NCI-H526 (cell line): ENCODE results near the gene SART1.

Experiments used
- DNase-seq, 2 experiments: peaks; one replicate each; lab custom pipeline; 2025; lab: John Stamatoyannopoulos, UW

SART1 gene, protein sequence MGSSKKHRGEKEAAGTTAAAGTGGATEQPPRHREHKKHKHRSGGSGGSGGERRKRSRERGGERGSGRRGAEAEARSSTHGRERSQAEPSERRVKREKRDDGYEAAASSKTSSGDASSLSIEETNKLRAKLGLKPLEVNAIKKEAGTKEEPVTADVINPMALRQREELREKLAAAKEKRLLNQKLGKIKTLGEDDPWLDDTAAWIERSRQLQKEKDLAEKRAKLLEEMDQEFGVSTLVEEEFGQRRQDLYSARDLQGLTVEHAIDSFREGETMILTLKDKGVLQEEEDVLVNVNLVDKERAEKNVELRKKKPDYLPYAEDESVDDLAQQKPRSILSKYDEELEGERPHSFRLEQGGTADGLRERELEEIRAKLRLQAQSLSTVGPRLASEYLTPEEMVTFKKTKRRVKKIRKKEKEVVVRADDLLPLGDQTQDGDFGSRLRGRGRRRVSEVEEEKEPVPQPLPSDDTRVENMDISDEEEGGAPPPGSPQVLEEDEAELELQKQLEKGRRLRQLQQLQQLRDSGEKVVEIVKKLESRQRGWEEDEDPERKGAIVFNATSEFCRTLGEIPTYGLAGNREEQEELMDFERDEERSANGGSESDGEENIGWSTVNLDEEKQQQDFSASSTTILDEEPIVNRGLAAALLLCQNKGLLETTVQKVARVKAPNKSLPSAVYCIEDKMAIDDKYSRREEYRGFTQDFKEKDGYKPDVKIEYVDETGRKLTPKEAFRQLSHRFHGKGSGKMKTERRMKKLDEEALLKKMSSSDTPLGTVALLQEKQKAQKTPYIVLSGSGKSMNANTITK

DNA sequence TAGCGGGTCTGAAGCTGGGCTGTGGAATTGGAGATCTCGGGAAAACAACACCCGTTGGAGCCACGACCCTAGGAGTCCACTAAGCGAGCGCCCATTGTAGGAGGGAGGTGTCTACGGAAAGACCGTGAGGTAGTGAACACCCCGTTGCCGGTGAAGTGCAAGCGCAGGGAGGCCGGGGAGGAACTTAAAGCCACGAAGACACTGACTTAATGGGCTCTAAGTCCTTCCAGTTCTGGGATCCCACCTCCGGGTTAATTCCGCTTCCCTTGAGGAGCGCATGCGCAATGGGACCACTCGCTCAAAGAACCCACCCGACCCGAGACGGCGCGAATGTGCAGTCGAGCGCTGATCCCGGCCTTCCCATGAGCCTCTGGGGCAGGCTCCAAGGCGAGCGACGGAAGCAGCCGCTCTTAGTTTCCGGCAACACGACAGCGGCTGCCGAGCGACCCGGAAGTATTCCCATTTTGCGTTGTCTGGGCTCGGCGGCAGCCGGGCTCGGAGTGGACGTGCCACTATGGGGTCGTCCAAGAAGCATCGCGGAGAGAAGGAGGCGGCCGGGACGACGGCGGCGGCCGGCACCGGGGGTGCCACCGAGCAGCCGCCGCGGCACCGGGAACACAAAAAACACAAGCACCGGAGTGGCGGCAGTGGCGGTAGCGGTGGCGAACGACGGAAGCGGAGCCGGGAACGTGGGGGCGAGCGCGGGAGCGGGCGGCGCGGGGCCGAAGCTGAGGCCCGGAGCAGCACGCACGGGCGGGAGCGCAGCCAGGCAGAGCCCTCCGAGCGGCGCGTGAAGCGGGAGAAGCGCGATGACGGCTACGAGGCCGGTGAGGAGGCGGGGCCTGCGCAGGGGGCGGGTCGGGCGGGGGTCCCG is at the start of gene SART1:
Gene SART1 (plus strand): TSS at position 468 of the 874 bp plus-strand sequence. CDS start 47 bp downstream, at position 515.
- peak; percentile 97 to 99 for DNase-seq

DNA sequence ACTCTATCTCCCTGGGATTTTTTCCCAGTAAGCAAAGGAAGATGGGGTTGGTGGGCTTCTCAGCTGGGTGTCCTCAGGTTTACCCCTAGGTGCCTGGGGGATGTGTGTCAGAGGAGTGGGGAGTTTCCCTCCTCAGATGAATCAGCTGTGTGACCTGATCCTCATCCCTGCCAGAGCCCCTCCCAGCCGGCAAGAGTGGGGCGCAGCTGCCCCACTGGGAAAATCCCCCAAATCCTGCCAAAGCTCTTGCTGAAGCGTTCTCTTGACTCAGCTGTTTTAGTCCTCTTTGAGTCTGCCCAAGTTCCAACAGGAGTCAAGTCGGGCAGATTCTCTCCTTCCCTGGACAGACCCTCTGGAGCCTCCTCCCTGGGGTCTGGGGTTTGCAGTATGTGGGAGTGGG is 48.7 kb upstream of the SART1 start:
- DNase-seq = no peak

DNA sequence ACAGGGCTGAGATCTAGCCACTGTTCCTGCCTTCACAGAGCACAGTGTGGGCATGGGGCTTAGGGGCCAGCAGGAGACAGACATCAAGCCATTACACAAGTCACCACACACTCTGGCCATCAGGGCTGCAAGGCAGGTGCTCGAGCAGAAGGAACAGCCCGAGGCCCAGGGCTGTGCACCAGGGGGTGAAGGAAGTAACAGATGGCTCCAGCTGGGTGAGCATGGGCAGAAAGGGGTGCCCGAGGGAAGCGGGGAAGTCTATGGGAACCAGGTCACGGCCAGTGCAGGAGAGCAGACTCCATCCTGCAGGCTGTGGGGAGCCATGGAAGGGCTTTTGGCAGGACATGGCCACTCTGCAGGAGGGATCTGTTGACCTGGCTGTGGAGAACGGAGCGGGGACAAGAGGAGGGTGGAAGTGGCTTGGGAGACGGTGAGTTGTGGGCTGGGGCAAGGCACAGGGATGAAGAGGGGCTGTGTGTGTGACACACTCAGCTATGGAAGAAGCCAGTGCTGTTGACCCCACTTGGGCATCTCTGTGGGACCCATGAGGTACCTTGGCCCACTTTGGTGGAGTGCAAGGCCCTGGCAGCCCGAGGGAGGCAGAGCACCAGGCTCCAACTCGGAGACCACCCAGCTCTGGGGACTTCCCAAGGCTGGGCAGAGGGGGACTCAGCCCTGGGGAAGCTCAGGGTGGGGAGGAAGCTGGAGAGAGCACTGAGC is 46.3 kb upstream of the SART1 start:
- no peak for DNase-seq

DNA sequence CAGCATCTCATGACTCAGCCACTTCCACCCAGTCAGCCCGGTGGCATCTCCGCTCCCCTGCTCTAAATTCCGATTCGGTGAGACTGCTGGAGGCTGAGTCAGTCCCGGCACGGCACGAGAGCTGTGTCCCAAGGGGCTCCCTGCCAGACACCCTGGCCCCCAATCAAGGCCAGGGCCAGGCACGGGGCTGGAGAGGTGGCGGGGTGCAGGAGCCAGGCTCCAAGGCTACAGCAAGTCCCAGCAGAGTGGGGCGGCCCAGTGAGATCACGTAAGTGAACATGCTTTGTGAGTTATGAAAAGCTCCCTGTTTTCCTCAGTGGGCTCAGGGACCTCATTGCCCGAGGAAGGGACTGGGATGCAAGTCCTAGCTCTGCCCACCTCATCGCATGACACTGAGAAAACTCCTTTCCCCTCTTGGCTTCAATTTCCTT is 45.7 kb upstream of the SART1 start:
- no peak for DNase-seq

DNA sequence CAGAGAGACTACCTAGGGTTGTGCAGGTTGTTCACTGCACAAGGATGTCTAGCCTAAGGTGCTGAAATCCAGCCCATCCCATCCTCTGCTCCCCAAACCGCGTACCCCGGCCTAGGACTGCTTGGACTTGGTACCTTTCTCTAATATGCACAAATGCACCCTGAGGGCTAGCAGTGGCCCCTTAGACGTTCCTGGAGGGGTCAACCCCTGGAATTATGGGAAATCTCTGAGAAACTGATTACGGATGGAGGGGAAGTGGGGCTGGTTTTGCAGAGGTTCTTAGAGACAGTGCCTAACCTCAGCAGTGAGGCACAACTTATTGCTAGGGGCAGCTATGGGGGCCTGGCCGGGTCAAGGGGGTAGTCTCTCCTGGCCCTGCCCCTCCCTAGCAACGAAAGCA is 45.1 kb upstream of the SART1 start:
- DNase-seq = no peak

DNA sequence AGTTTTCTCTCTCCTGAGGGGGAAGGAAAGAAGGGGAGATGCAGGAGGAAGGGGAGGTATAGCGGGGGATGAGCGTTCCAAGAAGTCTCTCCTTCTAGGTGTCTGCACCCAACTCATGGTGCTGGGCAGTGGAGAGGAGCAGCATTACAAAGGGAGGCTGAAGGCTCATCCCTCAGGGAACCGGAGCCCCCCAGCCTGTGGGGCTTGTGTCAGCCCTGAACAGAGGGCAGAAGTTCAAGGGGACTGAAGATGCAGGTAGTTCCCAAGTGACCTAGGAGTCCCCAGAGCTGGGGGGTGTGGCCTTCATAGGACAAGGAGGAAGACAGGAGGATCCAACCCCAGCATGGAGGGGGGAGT is 44.5 kb upstream of the SART1 start:
- no peak for DNase-seq

DNA sequence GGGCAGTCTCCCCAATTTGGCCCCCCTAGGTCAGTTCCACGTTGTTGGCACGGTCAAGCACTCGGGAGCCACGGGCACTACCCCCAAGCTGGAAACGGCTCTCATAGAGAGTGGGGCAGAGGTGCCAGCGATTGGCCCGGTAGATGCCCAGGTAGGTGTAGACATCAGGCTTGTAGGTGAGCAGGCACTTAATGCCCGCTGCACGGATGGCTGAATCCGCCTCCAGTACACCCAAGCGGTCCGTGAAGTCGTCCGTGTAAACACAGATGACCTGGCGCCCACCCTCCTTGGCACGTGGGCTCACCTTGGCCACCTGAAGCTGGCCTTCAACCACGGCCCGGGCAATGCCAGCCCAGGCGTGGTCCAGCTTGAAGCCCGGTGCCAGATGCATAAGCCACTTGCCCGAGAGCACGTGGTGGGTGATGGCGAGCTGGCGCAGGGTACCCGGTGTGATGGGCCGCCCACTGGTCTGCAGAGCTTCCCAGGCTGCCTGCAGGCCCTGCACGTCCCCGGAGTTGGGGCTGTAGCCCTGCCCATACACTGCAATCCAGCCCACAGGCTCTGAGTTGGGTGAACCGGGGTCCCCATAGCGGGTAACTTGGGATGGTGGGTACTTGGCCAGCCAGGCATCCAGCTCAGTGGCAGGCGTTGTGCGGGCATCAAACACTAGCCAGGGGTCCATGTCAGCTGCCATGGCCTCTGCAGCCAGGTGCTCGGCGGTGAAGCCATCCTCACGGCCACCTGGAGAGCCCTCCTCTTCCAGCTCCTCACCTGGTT is 43.9 kb upstream of the SART1 start:
- no peak for DNase-seq

DNA sequence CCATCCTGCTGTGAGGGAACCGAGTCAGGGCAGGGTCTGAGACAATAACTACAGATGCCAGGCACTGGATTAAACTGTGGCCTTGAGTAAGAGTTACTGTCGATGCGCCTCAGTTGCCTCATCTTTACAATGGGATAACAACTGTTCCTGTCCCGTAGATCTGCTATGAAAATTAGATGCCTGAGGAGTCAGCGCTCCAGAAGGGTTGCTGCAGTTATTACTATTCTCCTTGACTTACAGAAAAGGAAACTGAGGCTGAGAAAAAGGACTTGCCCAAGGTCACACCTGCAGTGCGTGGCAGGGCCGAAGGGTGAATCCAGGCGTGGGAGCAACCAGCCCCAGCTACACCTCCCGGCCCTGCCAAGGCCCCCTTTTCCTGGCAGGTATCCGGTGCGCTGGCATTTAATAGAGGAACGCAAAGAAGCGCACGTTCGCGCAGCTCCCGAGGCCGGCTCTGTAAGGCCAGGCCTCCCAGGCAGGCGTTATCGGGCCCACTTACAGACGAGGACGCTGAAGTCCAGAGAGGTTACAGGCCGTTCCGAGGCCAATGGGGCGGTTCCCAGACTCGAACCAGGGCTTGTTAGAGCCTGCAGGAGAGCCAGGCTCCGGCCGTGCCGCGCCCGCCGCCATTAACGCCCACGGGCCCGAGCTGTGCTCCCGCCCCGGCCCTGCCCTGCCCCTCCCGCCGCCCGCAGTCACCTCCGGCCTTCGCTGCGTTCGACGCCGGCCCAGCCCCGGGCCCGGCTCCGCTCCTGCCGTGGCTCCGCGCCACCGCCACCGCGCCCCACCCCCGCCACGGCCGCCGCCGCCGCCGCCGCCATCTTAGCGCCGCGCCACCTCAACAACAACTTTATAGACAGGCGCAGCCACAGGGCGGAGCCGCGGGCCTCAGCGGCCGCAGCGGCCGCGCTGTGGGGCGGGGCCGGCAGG is 43.1 kb upstream of the SART1 start, which contains the start of gene C11orf68:
Gene C11orf68 (minus strand): TSS at position 852 of the 930 bp plus-strand sequence. CDS start 31 bp downstream, at position 821.
- DNase-seq = peak; percentile 18 to 74

DNA sequence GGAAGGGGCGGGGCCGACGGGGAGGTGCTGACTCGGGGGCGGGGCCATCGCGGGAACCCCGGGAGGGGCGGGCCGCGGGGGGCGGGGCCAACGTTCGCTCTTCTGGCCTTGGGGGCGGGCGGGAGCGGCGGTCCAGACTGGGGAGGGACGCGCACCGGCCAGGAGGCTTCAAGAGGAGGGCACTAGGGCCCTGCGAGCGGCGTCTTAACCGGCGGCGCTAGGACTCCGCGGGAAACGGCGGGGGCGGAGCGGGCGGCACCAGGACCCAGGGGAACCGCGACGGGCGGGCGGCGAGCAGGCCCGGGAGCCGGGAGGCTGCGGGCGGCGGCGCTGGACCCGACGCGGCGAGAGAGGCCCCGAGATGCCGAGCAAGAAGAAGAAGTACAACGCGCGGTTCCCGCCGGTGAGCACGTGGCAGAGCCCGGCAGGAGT is 42.4 kb upstream of the SART1 start, which contains the start of gene DRAP1:
Gene DRAP1 (plus strand): TSS at position 286 of the 432 bp plus-strand sequence. CDS start 76 bp downstream, at position 362.
- peak; percentile 94 to 100 for DNase-seq

DNA sequence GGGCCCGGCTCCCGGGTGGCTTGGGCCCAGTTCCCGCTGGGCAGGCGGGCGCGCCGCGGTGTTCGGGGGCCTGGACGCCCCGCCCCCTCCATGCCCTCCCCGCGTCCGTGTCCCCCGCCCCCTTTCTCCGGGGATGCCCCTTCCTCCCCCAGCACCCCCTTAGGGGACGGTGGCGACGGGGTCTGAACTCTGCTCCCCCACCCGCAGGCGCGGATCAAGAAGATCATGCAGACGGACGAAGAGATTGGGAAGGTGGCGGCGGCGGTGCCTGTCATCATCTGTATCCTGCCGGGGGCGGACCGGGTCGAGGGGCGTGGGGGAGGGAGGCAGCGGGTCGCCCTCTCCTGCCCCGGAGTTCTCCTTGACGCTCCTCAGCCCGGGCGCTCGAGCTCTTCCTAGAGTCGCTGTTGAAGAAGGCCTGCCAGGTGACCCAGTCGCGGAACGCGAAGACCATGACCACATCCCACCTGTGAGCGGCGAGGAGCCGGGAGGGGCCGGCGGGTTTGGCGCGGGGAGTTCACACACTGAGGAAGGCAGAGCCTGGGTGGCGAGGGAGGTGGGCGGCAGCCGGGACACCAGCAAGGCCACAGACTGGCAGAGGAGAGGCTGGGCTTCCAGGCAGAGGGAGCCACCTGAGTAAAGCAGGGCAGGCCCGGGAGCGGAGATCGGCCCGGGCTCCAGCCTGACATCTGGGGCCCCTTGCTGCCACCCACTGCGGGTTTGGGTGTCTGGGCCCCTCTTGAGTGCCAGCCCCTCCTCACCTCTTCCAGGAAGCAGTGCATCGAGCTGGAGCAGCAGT is 41.8 kb upstream of the SART1 start:
- peak; percentile 25 to 64 for DNase-seq

DNA sequence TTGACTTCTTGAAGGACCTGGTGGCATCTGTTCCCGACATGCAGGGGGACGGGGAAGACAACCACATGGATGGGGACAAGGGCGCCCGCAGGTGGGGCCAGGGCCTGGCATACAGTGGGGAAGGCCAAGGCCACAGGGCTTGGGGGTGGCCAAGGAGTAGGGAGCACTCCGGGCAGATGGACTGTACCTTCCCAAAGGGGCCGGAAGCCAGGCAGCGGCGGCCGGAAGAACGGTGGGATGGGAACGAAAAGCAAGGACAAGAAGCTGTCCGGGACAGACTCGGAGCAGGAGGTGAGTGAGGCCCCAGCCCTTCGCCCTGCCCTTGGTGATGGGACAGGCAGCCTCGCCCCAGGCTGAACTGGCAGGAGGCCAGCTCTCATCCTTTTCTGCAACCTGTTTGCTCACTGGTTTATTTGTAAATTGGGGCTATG is 41.1 kb upstream of the SART1 start:
- DNase-seq = no peak

DNA sequence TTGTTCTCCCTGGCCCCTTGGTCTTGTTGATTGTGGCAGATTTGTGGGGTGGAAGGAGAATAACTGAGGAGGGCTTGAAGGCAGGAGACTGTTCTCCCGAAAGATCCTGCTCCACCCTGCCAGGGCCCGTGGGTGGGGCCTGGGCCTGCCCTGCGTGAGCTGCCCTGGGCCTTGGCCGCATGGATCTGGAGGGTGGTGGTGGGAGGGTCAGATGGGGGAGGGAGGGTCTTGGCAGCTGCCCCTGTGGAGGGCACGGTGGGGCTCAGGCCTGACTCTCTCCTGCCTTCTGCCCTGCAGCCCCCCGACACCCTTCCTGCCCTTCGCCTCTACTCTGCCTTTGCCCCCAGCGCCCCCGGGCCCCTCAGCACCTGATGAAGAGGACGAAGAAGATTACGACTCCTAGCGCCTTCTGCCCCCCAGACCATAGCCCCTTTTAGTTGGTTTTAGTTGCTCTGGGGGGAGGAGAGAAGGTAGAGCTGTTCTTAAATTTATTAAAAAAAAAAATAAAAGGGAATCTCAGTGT is 40.4 kb upstream of the SART1 start:
- no peak for DNase-seq

DNA sequence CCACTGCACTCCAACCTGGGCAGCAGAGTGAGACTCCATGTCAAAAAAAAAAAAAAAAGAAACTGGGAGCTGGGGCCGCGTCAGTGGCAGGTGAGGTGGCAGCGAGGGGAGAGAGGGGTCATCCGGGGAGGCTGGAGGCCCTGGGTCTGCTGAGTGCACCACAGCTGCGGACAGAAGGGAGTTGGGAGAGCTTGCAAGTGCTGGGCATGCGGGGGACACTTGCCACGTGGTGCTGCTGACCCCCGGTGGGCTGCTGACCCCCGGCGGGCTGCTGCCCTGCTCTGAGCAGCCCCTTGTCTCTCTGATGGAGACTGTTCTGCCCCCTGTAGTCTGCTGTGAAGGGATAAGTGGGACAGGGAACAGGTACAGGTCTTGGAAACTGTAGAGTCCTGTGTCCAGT is 39.7 kb upstream of the SART1 start:
- DNase-seq = no peak

DNA sequence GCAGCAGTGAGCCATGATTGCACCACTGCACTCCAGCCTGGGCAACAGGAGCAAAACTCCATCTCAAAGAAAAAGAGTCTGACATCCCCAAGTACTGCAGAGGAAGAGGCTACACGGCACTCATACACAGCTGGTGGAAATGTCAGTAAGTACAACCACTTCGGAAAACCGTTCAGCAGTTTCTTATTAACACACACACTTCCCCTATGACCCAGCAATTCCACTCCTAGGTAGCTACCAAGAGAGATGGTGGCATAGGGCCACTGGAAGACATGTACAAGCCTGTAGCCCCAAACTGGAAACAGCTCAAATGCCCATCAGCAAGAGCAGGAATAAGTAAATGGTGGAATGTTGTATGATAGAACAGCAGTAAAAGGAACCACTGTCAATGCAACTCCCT is 39.0 kb upstream of the SART1 start:
- no peak for DNase-seq

DNA sequence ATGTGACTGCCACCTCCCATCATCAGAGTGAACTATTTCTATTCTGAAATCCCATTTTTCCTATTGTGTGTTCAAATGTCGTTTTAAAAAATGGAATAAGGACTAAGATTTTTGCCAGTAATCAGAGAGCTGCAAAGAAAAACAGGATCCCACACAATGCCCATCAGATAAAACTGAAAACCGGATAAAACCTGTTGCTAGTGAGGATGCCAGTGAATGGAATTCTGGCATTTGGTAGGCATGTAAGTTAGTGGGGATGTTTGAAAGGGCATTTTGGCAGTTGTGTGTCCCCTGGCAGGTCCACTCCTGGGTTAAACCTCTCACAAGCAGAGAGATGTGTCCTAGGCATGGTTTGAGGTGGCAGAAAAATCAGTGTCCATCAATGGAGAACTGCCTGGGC is 36.1 kb upstream of the SART1 start:
- no peak for DNase-seq

DNA sequence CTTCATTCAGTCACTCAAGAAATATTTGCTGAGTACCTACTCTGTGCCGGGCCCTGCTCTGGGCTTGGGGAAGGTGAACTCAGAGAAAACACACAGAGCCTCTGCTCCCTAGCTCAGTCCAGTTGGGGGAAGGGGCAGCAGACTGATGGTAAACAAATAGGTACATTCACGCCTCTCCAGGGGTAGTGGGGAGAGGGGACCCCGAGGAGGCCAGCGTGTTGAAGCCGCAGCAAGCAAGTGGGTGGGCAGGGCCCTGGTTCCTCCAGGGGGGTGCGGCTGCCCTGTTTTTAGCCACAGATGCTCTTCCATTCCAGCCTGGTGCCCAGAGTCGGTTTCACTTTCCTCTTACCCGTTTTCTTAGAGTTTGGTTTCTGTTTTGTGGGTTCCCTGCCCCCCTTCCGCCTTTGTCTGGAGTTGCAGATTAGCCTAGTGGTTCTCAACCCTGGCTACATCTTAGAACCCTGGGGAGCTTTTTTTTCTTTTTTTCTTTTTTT is 33.6 kb upstream of the SART1 start:
- DNase-seq = no peak

DNA sequence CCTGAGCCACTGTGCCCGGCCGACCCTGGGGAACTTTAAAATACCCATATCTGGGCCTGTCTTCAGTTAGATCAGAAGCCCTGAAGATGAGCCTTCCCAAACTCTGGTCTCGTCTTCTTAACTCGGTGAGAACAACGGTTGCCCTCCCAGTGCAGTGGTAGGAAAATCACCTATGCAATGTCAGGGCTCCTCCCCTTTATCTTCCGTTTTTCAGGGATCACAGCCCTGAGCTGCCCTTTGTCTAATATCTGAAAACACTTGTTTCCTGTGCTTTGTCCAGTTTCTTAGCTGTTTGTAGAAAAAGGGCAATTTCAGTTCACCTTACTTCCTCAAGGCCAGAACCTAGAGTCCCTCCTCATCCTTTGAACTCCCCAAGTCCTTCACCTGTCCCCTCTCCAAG is 32.9 kb upstream of the SART1 start:
- no peak for DNase-seq
